Liver (tissue), 9 donors: ENCODE data around the gene RFC4. TPM values are rescaled to one million over a fixed set of nuclear protein-coding genes. Genes with fewer than 3 reads are reported as not detected.

Experiments
- DNase-seq: peaks from one replicate; pipeline ENCODE4 v3.0.0-alpha.2; 2017; ENCODE audit warnings: low spot score
- H3K27ac ChIP-seq, 2 donors: one replicate each; pipeline ENCODE4 v1.7.0; 2013; ENCODE audit warnings: inconsistent platforms in 2 of 2, low read length in 2 of 2, control low read depth in 1 of 2, low read depth in 1 of 2, mild to moderate bottlenecking in 1 of 2
- H3K27me3 ChIP-seq, 4 donors: one replicate each; pipeline versions ENCODE4 v1.6.1 to v1.7.0; 2013; ENCODE audit warnings: low read length in 3 of 4, inconsistent platforms in 1 of 4, mild to moderate bottlenecking in 1 of 4, moderate library complexity in 1 of 4; ENCODE audit not compliant: control insufficient read depth in 4 of 4, insufficient read depth in 4 of 4
- H3K36me3 ChIP-seq, 4 donors: one replicate each; pipeline versions ENCODE4 v1.6.1 to v1.7.0; 2013; ENCODE audit warnings: low read length in 3 of 4, mild to moderate bottlenecking in 3 of 4, low read depth in 1 of 4, moderate library complexity in 1 of 4; ENCODE audit not compliant: control insufficient read depth in 4 of 4, insufficient read depth in 3 of 4
- H3K4me1 ChIP-seq, 4 donors: one replicate each; pipeline versions ENCODE4 v1.6.1 to v1.7.0; 2013; ENCODE audit warnings: low read length in 3 of 4, mild to moderate bottlenecking in 3 of 4, moderate library complexity in 1 of 4; ENCODE audit not compliant: control insufficient read depth in 4 of 4, insufficient read depth in 4 of 4
- H3K4me3 ChIP-seq, 3 donors: one replicate each; pipeline versions ENCODE4 v1.6.1 to v1.7.0; 2013; ENCODE audit warnings: low read length in 3 of 3, control low read depth in 1 of 3, low read depth in 1 of 3, mild to moderate bottlenecking in 1 of 3
- H3K9ac ChIP-seq, 2 donors: one replicate each; pipeline ENCODE4 v1.7.0; 2013; ENCODE audit warnings: low read length in 2 of 2, mild to moderate bottlenecking in 2 of 2, moderate library complexity in 2 of 2, control low read depth in 1 of 2, low read depth in 1 of 2
- H3K9me3 ChIP-seq, 4 donors: one replicate each; pipeline versions ENCODE4 v1.6.1 to v1.7.0; 2013; ENCODE audit warnings: low read length in 3 of 4; ENCODE audit not compliant: control insufficient read depth in 4 of 4
- FOXA1 ChIP-seq: IDR thresholded peaks from 2 replicates; pipeline ENCODE4 v1.6.1; 2016; ENCODE audit warnings: antibody characterized with exemption
- FOXA2 ChIP-seq: IDR thresholded peaks from 2 replicates; pipeline ENCODE4 v1.6.1; 2016; ENCODE audit warnings: antibody characterized with exemption
- GABPA ChIP-seq, 2 donors: IDR thresholded peaks in 1 of 2; conservative IDR thresholded peaks in 1 of 2; 2 replicates each; pipeline ENCODE4 v1.6.1; 2016; ENCODE audit warnings: antibody characterized with exemption in 2 of 2, mild to moderate bottlenecking in 1 of 2, moderate library complexity in 1 of 2
- HNF4A ChIP-seq, 2 donors: conservative IDR thresholded peaks; 2 replicates each; pipeline ENCODE4 v1.6.1; 2016; ENCODE audit warnings: antibody characterized with exemption in 2 of 2, mild to moderate bottlenecking in 2 of 2
- HNF4G ChIP-seq: IDR thresholded peaks from 2 replicates; pipeline ENCODE4 v1.6.1; 2016; ENCODE audit warnings: antibody characterized with exemption
- JUND ChIP-seq, 2 donors: IDR thresholded peaks; 2 replicates each; pipeline ENCODE4 v1.6.1; 2016; ENCODE audit warnings: antibody characterized with exemption in 2 of 2
- NR2F2 ChIP-seq: IDR thresholded peaks from 2 replicates; pipeline ENCODE4 v1.6.1; 2016; ENCODE audit warnings: antibody characterized with exemption
- RAD21 ChIP-seq, 2 donors: IDR thresholded peaks; 2 replicates each; pipeline ENCODE4 v1.6.1; 2016; ENCODE audit warnings: antibody characterized with exemption in 2 of 2, mild to moderate bottlenecking in 2 of 2
- RXRA ChIP-seq, 2 donors: IDR thresholded peaks; 2 replicates each; pipeline ENCODE4 v1.6.1; 2017 to 2018; ENCODE audit warnings: antibody characterized with exemption in 2 of 2, mild to moderate bottlenecking in 1 of 2
- SP1 ChIP-seq: IDR thresholded peaks from 2 replicates; pipeline ENCODE4 v1.6.1; 2018; ENCODE audit warnings: antibody characterized with exemption, mild to moderate bottlenecking
- TAF1 ChIP-seq: conservative IDR thresholded peaks from 2 replicates; pipeline ENCODE4 v1.6.1; 2016; ENCODE audit warnings: antibody characterized with exemption, mild to moderate bottlenecking
- YY1 ChIP-seq: IDR thresholded peaks from 2 replicates; pipeline ENCODE4 v1.6.1; 2016; ENCODE audit warnings: antibody characterized with exemption, mild to moderate bottlenecking
- WGBS: extraction: QIAGEN DNeasy Blood & Tissue Kit; methylation state at CpG from one replicate; pipeline ENCODE4 v1.1.7; 2013; 5-methylcytosine and 5-hydroxymethylcytosine counted together
- polyA plus RNA-seq, 2 donors: library from polyadenylated mRNA; stranded (reverse) in 1 of 2; unstranded in 1 of 2; fragments of 200-250 nt in 1 of 2; fragments of >200 nt in 1 of 2; fragmentation: Nextera tagmentation in 1 of 2; extraction: Ambion mirVana in 1 of 2; gene quantifications; one replicate each; pipeline versions ENCODE4 v1.2.1 to v1.2.3, GENCODE V29; 2013 to 2015
- total RNA-seq, 2 donors: library from RNA; depleted of rRNA; stranded (reverse); fragments of >200 nt; gene quantifications; one replicate each; pipeline ENCODE4 v1.2.3, GENCODE V29; 2014
- TF ChIP-seq, protein P1 (sequence below): fragments of 150-350 bp; IDR thresholded peaks from 2 replicates; pipeline ENCODE4 v1.5.1; 2017; ENCODE audit warnings: improper control_type of control experiment, low read depth, low read length; ENCODE audit not compliant: missing input control
- TF ChIP-seq, protein P2 (sequence below): IDR thresholded peaks from 2 replicates; pipeline ENCODE4 v1.6.1; 2016; ENCODE audit warnings: antibody characterized with exemption
- TF ChIP-seq, protein P3 (sequence below): IDR thresholded peaks from 2 replicates; pipeline ENCODE4 v1.6.1; 2016; ENCODE audit warnings: antibody characterized with exemption
- TF ChIP-seq, protein P4 (sequence below): IDR thresholded peaks from 2 replicates; pipeline ENCODE4 v1.6.1; 2016; ENCODE audit warnings: antibody characterized with exemption
- TF ChIP-seq, protein P5 (sequence below): IDR thresholded peaks from 2 replicates; pipeline ENCODE4 v1.6.1; 2016; ENCODE audit warnings: antibody characterized with exemption, mild to moderate bottlenecking
- donor health status: healthy.
- donor health status: healthy.
- donor health status: healthy.
- donor health status: healthy.
- donor health status: healthy.

The RFC4 gene
- total and polyA plus RNA-seq, 4 donors, result 4.6 to 27.3 (median 6.3) TPM

DNA sequence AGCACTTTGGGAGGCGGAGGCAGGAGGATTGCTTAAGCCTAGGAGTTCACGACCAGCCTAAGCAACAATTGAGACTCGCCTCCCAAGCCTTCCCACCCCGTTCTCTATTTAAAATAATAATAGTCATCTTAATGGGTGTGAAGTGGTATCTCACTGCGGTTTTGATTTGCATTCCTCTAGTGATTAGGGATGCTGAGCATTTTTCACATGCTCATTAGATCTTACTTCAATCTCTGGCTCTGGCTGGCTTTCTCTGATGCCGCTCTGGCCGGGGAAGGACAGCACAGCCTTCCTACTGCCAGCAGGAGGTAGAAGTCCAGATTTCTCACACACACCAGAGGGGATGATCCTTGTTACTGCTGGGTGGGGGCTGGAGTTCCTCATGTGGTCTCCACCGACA, 30.3 kb downstream of the RFC4 start (continued):
- TF ChIP-seq RXRA (IDR thresholded peaks at IDR 0.05), result no peak
- TF ChIP-seq, protein P1, sequence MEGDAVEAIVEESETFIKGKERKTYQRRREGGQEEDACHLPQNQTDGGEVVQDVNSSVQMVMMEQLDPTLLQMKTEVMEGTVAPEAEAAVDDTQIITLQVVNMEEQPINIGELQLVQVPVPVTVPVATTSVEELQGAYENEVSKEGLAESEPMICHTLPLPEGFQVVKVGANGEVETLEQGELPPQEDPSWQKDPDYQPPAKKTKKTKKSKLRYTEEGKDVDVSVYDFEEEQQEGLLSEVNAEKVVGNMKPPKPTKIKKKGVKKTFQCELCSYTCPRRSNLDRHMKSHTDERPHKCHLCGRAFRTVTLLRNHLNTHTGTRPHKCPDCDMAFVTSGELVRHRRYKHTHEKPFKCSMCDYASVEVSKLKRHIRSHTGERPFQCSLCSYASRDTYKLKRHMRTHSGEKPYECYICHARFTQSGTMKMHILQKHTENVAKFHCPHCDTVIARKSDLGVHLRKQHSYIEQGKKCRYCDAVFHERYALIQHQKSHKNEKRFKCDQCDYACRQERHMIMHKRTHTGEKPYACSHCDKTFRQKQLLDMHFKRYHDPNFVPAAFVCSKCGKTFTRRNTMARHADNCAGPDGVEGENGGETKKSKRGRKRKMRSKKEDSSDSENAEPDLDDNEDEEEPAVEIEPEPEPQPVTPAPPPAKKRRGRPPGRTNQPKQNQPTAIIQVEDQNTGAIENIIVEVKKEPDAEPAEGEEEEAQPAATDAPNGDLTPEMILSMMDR, result no peak
- TF ChIP-seq RAD21 (IDR thresholded peaks at IDR 0.05), result no peak
- TF ChIP-seq, protein P2, sequence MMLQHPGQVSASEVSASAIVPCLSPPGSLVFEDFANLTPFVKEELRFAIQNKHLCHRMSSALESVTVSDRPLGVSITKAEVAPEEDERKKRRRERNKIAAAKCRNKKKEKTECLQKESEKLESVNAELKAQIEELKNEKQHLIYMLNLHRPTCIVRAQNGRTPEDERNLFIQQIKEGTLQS, result no peak

DNA sequence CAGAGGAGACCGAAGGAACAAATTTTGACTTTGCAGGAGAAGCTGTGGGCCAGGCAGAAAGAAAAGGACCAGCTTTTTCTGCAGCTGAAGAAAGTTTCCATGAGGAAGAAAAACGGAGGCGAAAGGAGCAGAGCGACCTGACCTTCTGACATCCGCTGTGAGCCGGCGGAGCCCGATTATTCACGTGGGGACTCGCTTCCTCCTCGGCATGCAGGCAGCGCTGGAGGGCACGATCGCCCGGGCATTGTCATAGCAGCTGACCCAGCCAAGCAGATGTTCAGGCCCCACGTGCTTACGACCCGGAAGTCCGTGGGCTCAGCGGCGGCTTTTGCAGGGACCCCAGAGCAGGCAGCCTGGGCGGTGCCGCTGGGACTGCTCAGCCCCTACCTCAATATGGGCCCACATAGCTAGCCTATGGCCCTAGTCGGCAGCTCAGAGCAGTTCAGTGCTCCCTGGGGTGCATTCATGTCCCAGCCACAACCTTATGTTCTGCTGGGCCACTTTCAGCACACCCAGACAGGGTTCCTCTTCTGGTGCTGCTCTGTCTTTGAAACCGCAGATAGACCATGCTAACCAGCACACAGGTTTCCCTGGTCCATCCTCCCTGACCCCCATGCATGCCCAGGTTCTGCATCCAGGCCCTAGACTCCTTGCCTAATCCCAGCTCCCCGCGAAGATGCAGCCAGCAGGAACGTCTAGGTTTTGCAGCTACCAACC, 33.4 kb downstream of the RFC4 start:
- peak overlapping the region; percentile 16 to 47 for H3K27ac ChIP-seq
- DNase-seq, result peak; percentile 45

DNA sequence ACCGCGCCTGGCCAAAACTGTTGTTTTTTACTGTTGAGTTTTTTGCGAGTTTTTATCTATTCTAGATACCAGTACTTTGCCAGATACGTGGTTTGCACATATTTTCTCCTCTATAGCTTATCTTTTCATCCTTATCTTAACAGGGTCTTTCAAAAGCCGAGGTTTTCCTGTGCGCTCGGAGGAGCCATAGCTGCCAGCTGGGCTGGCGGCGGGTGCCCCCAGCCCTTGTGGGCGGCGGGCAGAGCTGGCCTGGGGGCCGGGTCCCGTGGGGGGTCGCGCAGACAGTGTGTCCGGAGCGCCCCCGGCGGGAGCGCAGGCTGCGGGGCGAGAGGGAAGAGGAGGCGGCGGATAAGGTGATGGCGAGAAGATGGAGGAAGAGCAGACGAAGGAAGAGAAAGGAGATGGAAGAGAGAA, 34.0 kb downstream of the RFC4 start:
- Histone ChIP-seq H3K27ac (peak overlapping the region in 1 of 2 donors; percentile 47), H3K9ac (peak overlapping the region; percentile 15 to 42)

More for the DNA sequence above, 33.4 kb downstream of the RFC4 start:
- 28% methylated on average over 28 of the region's 28 CpGs for WGBS
- peak overlapping the region in 1 of 2 donors; percentile 15 for H3K9ac ChIP-seq
- H3K36me3 ChIP-seq, result no peaks in the 10 kb centered on the region
- H3K4me1 ChIP-seq, result peaks cover 0 to 5% (median 2%) of the 10 kb centered on the region in 4 donors
- peak overlapping the region; percentile 47 to 49 (median 47) for H3K4me3 ChIP-seq
- TF ChIP-seq FOXA1 (no peak), GABPA (IDR thresholded peaks at IDR 0.05 in 1 of 2, conservative IDR thresholded peaks at IDR 0.05 in 1 of 2) (peak in 1 of 2 donors; percentile 37), YY1 (peak; percentile 55), TAF1 (no peak), FOXA2 (no peak), RAD21 (IDR thresholded peaks at IDR 0.05) (no peak), SP1 (no peak), RXRA (IDR thresholded peaks at IDR 0.05) (peak; percentile 81 to 83), NR2F2 (peak; percentile 74)
- TF ChIP-seq, protein P2, result no peak
- TF ChIP-seq, protein P3, sequence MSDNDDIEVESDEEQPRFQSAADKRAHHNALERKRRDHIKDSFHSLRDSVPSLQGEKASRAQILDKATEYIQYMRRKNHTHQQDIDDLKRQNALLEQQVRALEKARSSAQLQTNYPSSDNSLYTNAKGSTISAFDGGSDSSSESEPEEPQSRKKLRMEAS, result peak; percentile 63
- H3K9me3 ChIP-seq, result no peaks in the 10 kb centered on the region
- no peaks in the 10 kb centered on the region for H3K27me3 ChIP-seq

More for the DNA sequence above, 34.0 kb downstream of the RFC4 start:
- no peak for DNase-seq
- Histone ChIP-seq H3K27me3 (no peaks in the 10 kb centered on the region), H3K36me3 (no peaks in the 10 kb centered on the region), H3K4me3 (peak overlapping the region; percentile 47 to 49 (median 47)), H3K4me1 (peaks cover 0 to 5% (median 2%) of the 10 kb centered on the region in 4 donors), H3K9me3 (no peaks in the 10 kb centered on the region)
- WGBS, result 21% methylated on average over 26 of the region's 26 CpGs
- TF ChIP-seq FOXA2 (no peak), YY1 (no peak), HNF4A (conservative IDR thresholded peaks at IDR 0.05) (no peak), TAF1 (no peak), JUND (IDR thresholded peaks at IDR 0.05) (no peak), FOXA1 (no peak), HNF4G (no peak), SP1 (no peak)
- TF ChIP-seq, protein P4, sequence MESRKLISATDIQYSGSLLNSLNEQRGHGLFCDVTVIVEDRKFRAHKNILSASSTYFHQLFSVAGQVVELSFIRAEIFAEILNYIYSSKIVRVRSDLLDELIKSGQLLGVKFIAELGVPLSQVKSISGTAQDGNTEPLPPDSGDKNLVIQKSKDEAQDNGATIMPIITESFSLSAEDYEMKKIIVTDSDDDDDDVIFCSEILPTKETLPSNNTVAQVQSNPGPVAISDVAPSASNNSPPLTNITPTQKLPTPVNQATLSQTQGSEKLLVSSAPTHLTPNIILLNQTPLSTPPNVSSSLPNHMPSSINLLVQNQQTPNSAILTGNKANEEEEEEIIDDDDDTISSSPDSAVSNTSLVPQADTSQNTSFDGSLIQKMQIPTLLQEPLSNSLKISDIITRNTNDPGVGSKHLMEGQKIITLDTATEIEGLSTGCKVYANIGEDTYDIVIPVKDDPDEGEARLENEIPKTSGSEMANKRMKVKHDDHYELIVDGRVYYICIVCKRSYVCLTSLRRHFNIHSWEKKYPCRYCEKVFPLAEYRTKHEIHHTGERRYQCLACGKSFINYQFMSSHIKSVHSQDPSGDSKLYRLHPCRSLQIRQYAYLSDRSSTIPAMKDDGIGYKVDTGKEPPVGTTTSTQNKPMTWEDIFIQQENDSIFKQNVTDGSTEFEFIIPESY, result no peak
- TF ChIP-seq, protein P2, result no peak
- TF ChIP-seq, protein P5, sequence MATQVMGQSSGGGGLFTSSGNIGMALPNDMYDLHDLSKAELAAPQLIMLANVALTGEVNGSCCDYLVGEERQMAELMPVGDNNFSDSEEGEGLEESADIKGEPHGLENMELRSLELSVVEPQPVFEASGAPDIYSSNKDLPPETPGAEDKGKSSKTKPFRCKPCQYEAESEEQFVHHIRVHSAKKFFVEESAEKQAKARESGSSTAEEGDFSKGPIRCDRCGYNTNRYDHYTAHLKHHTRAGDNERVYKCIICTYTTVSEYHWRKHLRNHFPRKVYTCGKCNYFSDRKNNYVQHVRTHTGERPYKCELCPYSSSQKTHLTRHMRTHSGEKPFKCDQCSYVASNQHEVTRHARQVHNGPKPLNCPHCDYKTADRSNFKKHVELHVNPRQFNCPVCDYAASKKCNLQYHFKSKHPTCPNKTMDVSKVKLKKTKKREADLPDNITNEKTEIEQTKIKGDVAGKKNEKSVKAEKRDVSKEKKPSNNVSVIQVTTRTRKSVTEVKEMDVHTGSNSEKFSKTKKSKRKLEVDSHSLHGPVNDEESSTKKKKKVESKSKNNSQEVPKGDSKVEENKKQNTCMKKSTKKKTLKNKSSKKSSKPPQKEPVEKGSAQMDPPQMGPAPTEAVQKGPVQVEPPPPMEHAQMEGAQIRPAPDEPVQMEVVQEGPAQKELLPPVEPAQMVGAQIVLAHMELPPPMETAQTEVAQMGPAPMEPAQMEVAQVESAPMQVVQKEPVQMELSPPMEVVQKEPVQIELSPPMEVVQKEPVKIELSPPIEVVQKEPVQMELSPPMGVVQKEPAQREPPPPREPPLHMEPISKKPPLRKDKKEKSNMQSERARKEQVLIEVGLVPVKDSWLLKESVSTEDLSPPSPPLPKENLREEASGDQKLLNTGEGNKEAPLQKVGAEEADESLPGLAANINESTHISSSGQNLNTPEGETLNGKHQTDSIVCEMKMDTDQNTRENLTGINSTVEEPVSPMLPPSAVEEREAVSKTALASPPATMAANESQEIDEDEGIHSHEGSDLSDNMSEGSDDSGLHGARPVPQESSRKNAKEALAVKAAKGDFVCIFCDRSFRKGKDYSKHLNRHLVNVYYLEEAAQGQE, result no peak
